Measurements from ENCODE around the gene DCAF6.
"Not testable (repeated sequence)": the region's sequence is repeated elsewhere in the genome, so short reads cannot be mapped to it uniquely, and the experiment has no call there.

DNA sequence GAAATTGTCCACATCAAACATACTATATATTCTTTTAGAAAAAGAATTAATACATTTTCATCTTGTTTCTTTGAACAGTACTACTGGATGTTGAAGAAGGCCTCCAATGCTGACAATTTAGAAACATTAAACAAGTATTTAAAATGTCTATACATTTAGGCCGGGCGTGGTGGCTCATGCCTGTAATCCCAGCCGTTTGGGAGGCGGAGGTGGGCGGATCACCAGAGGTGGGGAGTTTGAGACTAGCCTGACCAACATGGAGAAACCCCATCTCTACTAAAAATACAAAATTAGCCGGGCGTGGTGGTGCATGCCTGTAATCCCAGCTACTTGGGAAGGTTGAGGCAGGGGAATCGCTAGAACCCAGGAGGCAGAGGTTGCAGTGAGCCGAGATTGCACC, 7.6 kb upstream of the DCAF6 start:
- TF ChIP-seq POLR2A, POLR2AphosphoS5 (IDR thresholded peaks at IDR 0.05): not testable (repeated sequence)
- TF ChIP-seq, protein P1, sequence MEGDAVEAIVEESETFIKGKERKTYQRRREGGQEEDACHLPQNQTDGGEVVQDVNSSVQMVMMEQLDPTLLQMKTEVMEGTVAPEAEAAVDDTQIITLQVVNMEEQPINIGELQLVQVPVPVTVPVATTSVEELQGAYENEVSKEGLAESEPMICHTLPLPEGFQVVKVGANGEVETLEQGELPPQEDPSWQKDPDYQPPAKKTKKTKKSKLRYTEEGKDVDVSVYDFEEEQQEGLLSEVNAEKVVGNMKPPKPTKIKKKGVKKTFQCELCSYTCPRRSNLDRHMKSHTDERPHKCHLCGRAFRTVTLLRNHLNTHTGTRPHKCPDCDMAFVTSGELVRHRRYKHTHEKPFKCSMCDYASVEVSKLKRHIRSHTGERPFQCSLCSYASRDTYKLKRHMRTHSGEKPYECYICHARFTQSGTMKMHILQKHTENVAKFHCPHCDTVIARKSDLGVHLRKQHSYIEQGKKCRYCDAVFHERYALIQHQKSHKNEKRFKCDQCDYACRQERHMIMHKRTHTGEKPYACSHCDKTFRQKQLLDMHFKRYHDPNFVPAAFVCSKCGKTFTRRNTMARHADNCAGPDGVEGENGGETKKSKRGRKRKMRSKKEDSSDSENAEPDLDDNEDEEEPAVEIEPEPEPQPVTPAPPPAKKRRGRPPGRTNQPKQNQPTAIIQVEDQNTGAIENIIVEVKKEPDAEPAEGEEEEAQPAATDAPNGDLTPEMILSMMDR (IDR thresholded peaks at IDR 0.05): not testable (repeated sequence)

All from prostate gland (tissue), 2 donors.